KBM-7 (cell line): ENCODE results near the gene PRR19.
"Not testable (repeated sequence)": the region's sequence is repeated elsewhere in the genome, so short reads cannot be mapped to it uniquely, and the experiment has no call there.

Experiments
- DNase-seq: peaks from one replicate; pipeline ENCODE4 v3.0.0-alpha.2; 2015
- in situ Hi-C: fragments of 300-500 bp; cut with MboI; formaldehyde crosslinking; loops from 2 replicates; pipeline ENCODE4 v1.14.3; 2020; ENCODE audit warnings: low sequenced_read_pairs, low pct_unique_long_range_greater_than_20kb, mixed read lengths

PRR19 gene, protein sequence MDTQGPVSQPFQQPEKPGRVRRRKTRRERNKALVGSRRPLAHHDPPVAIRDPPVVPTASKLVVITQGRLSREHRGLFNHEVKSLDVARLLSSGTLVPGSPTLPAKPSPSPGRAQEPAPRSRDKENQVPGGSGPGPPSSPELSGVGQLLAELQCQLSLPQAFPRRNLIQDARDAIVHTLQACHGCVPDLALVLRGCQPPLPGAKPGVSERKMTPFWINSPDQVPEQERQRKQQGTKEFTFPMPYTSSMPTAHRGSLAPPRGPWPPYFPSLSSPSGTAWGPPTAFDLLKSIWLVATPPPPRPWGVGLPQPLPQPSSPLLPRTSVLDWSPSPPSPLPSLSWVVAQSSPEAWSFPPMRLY

GRCh38 chr19:42301646-42302203 lies at the start of gene PRR19:
TSS of gene PRR19 (plus strand) at chr19:42302132. CDS start at chr19:42309585, 7,453 bp downstream.
- peak; percentile 7 for DNase-seq
- in situ Hi-C loops, result no loop called here

DNA sequence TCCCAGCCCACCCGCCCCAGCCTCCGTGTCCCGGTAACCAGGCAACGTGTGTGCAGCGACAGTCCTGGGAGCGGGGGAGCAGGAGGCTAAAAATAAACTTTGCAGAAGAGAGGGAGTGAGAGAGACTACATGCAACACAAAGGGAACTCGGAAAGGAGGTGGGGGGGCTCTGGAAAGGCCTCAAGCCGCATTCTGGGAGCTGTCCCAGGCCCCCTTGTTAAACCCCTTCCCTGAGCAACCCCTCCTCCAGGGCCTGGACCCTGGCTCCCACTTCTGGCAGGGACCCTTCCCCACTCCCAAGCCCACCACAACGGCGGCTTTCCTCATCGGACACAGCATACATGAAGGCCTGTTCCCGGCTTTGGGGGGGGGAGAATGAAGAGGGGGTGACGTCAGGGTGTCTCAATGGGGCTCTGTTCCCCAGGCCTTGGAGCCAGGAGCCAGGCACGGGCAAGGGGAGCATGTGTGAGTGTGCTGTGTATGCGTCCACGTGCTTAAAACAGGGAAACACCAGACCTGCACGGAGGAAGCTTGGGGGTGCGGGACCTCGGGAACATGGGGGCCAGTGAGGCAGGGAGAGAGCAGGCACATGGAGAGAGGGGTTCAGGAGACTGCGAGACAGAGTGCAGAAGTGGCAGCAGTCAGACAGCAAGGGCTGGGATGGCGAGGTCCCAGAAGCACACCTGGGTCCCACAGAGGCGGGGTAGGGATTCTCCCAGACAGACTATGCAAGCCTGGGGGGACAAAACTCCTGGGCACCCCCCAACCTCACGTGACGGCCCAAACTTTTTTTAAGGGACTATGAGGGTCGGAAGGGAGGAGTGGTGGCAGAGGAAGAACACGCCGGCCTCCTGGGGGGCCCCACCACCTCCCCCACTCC lies 49.3 kb upstream of the PRR19 start:
- in situ Hi-C loops, result no loop called here
- DNase-seq, result peak; percentile 74

DNA sequence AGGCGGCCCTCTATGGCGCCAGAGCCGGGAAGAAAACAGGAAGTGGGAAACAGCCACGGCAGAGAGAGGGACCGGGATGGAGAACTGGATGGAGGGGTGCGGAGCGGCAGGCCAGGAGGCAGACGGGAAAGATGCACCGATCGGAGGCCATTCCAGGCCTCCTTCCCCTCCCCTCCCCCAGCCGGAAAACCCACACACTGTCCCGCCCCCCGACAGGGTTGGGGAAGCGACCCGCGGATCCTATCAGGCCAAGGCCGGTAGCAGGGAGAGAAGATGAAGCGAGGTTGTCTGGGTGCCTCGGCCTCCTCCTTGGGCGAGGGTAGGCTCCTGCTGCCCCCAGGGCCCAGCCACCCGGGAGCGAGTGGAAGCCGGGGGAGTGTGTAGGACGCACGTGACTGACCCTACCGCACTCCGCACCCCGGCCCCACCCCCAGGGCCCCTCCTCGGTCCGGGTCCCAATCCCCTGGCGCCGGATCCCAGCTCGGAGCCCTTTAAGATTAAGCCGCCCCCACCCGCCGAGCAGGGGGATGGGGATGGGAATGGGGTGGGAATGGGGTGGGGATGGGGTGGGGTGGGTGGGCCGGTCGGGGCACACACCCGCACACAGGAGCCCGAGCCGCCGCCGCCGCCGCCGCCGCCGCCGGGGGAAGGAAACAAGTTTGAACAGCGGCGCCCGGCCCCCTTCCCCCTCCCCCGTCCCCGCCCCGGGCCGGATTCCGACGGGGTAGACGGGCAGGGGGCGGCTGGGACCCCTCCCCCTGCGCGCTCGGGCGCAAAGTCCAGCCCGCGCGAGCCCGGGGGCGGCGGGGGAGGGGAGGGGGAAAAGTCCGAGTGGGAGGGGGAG lies 48.5 kb upstream of the PRR19 start:
- DNase-seq, result peak; percentile 63
- in situ Hi-C loops, result no loop called here

DNA sequence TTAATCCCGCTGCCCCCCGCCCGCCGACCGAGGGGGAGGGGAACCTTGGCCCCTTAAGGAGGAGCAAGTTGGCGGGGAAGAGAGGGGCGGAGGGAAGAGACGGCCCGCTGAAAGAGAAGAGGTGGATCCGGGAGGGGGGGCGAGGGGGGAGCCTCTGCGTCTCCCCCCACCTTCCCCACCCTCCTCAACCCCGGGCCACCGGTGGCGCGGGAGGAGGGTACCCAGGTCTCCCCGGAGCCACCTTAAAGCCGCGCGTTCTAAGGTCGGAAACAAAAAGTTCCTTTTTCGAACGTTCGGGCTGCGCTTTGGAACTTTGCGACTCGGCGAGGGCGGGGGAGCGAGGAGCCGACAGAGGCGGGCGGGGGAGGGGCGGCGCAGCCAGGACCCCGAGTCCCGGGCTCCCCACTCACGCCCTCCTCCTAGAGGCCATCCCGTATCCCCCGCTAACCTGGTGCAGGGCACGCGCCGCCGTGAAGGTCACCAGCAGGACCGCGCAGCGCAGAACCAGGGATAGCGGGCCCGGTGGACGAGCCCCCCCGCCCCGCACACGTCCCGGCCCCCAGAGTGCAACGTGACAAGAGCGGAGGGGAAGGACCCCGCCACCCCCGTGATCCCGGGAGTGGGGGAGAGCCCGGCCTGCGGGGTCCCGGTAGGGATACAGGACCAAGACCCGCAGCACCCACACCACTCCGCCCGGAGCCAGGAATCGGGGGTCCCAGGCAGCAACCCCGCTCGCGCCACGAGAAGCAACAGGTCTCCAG lies 47.7 kb upstream of the PRR19 start:
- in situ Hi-C loops, result no loop called here
- DNase-seq, result peak; percentile 64

DNA sequence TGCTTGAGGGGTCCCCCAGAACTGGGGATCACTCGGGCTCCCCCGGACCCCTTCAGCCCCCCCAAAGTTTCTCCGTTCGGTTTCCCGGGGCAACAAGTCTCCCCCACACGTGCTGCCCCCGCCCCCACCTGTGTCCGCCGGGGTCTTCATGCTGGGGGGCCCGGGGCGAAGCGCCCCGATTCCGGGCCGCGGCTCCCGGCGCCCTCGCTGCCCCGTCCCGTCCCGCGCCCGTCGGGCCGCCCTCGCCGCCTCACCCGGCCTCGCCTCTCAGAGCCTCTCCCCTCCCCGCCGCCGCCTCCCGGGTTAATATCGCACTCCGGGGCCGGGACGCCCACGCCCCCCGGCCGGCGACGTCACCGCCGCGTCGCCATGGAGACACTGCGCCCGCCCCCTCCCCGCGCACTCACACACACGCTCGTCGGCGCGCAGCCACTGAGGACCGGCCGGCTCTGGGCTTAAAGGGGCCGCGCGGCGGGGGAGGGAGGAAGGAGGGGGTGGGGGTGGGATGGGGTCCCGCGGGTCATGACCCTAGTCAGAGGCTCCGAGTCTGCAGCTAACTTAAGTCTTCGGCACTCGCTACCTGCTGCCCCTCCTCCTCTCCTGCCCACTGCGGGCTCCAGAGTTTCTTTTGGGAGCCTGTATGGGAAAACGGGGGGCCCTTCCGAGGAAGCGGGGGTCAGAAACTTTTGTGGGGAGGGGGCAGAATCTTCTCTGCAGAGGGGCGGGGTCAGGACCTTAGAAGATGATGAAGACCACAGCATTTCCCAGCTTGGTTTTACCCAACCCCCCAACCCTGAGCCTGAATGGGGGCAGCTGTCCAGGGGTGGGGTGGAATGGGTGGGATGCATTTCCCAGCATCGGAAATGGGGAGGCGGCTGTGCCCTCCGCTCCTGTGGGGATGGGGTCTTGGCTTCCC lies 46.8 kb upstream of the PRR19 start, which contains the start of gene ERF:
TSS of gene ERF (minus strand) at position 279 of the 916 bp plus-strand sequence. CDS start at position 150, 129 bp downstream.
- DNase-seq, result peak; percentile 90
- in situ Hi-C loops, result no loop called here

DNA sequence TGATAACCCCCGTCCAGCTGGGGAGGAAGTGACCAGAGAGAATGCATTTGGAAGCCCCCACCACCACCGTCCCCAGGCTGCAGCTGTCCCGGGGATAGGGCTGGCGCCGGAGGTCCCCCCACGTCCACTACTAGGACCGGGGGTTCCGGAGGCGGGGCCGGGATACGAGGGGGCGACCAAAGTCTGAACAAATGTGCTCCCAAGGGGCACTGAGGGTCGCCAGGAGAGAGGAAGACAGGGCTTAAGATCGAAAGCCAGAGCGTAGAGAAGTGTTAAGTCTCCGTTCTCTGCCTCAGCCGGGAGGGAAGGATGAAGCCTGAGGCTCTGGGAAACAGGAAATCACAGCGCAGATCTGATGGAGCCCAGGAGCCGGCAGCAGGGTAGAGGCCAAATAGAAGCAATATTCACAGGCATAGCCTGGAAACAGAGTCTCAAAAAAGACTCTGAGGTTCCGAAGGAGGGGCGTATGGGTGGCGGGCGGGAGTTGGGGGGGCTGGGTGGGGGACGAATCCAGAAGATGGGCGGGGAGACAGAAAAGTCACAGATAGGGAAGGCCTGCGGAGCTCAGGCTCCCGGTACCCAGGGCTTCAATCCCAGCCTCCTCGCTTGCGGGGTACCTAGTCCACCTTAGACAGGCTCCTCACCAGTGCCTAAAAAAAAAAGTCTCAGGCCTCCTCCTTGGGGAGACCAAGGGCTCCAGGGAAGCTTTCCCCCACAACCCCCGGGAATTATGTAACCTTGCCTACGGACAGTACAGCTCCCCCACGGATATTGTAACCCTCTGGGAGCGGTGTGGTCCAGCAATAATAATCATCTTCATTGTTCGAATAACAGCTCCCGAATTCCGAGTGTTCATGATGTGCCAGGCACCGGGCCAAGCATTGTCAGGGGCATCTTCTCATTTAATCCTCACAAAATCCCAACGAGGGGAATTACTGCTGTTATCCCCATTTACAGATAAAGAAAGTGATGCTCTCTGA lies 45.9 kb upstream of the PRR19 start:
- in situ Hi-C loops, result no loop called here
- peak; percentile 27 for DNase-seq

DNA sequence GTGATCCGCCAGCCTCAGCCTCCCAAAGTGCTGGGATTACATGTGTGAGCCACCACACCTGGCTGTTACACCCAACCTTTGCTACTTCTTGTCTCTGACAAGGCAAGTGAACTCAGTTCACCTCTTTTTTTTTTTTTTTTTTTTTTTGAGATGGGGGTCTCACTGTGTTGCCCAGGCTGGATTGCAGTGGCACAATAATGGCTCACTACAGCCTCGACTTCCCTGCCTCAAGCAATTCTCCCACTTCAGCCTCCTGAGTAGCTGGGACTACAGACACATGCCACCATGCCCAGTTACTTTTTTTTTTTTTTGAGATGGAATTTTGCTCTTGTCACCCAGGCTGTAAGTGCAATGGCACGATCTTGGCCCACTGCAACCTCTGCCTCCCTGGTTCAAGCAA lies 44.1 kb upstream of the PRR19 start:
- in situ Hi-C loops, DNase-seq: not testable (repeated sequence)

DNA sequence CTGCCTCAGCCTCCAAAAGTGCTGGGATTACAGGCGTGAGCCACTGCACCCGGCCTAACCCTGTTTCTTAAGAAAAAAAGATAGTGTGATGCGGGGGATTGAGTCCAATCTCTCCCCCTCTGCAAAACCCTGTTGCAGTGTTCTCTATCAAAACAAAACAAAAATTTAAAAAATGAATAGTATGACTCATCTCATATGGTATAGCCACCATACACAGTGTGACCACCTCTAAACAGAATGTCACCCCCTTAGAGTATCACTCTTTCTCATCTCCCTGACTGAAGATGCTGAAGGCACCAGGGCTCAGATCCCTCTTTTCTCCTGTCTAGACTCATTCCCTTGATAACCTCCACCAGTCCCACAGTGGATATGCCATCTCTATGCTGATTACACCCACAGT lies 40.2 kb upstream of the PRR19 start:
- no peak for DNase-seq
- in situ Hi-C loops, result no loop called here

DNA sequence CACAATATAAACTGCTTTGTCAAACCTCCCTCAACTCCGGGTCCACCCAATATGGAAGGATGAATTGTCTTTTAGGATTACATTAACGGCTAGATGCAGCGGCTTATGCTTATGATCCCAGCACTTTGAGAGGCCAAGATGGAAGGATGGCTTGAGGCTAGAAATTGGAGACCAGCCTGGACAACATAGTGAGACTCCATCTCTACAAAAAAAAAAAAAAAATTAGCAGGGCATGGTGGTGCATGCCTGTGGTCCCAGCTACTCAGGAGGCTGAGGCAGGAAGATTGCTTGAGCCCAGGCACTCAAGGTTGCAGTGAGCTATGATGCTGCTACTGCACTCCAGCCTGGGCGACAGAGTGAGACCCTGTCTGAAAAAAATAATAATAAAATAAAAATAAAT lies 35.8 kb upstream of the PRR19 start:
- in situ Hi-C loops, DNase-seq: not testable (repeated sequence)

DNA sequence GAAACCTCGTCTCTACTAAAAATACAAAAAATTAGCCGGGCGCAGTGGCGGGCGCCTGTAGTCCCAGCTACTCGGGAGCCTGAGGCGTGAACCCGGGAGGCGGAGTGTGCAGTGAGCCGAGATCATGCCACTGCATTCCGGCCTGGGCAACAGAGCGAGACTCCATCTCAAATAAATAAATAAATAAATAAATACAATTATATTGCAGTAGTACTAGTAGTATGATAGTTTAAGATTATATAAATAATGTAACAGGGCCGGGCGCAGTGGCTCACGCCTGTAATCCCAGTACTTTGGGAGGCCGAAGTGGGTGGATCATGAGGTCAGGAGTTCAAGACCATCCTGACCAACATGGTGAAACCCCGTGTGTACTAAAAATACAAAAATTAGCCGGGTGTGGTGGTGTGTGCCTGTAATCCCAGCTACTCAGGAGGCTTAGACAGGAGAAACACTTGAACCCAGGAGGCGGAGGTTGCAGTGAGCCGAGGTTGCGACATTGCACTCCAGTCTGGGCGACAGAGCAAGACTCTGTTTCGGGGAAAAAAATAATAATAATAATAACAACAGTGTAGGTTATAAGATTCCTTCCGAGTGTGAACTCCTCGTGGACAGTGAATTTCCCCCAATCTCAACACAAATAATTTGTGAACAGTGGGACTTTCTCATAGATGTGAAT lies 34.9 kb upstream of the PRR19 start:
- DNase-seq, in situ Hi-C loops: not testable (repeated sequence)

- in situ Hi-C loops, result no loop called here
- DNase-seq, result no peak
Measured at GRCh38 chr19:42267644-42268141, 34.2 kb upstream of the PRR19 start.

- peak; percentile 100 for DNase-seq
- in situ Hi-C loops, result no loop called here
Measured at GRCh38 chr19:42268142-42268703, 33.7 kb upstream of the PRR19 start.

DNA sequence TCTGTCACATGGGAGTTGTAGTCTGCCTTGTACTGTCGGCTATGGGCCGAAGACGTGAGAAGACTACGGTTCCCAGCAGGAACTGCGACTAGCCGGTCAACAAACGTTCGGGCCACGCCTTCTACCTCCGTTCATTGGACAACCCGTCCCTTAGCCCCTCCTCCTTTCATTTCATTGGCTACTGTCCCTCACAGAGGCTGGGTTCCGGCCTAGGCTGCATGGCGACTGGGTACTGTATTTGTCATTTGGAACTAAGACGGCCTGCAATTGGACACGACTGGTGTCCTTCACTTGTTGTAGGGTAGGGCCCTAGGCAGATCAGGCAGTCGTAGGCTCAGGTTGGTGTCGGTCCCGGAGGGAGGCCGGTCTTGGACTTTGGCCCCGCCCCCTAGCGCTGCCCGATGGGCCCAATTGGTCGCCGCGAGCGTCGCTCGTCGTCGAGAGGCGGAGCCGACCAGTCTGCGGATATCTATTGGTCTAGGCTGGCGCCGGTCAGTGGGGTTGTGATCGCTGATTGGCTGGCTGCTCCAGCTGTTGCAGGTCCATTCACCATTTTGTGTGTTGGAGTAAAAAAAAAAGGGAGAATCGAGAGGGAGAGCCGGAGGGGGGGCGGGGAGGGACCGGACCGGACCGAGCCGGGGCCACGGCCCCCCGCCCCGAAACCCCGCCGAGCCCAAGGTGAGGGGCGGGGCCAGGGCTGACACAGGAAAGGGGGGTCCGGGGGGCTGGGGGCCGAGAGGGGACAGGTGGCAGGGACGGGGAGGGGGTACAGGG lies 33.0 kb upstream of the PRR19 start, which contains the start of gene CIC:
TSS of gene CIC (plus strand) at position 549 of the 774 bp plus-strand sequence. CDS start 2,532 bp downstream, outside the sequence.
- in situ Hi-C loops, result no loop called here
- DNase-seq, result peak; percentile 100
